ENCODE results near the gene CTCF.
A peak's percentile ranks its signal among the peaks of the same experiment; 100 is the strongest.
"Not testable (repeated sequence)": the region's sequence is repeated elsewhere in the genome, so short reads cannot be mapped to it uniquely, and the experiment has no call there.

The CTCF gene

GRCh38 chr16:67531247-67531646, 31.1 kb upstream of the CTCF start:
- no peak for DNase-seq (ENCODE audit: low read depth, low spot score)
- POLR2A ChIA-PET, result no interaction called here
- CTCF ChIA-PET, result interaction anchor here (1.0 to 25.0 kb wide), 6 partner anchors 10 to 134 kb away, joined by 3 to 605 read pairs (median 68); partner anchors contain the start of genes ACD, C16orf86, CARMIL2 and ENKD1
- H3K4me3 ChIP-seq (ENCODE audit: low read depth, low read length), result no peak overlapping the region
- no peak for TF ChIP-seq CTCF (IDR thresholded peaks at IDR 0.05; ENCODE audit: insufficient read depth, low read length, missing control alignments)

GRCh38 chr16:67533024-67533560, 29.2 kb upstream of the CTCF start:
- POLR2A ChIA-PET, result no interaction called here
- TF ChIP-seq CTCF (IDR thresholded peaks at IDR 0.05; ENCODE audit: insufficient read depth, low read length, missing control alignments), result no peak
- no peak overlapping the region for H3K4me3 ChIP-seq (ENCODE audit: low read depth, low read length)
- DNase-seq (ENCODE audit: low read depth, low spot score), result no peak
- CTCF ChIA-PET, result interaction anchor here (1.0 to 25.0 kb wide), 5 partner anchors 12 to 132 kb away, joined by 3 to 605 read pairs (median 115); partner anchors contain the start of genes ACD, C16orf86, ENKD1 and PARD6A

GRCh38 chr16:67533987-67534386, 28.3 kb upstream of the CTCF start:
- H3K4me3 ChIP-seq (ENCODE audit: low read depth, low read length); DNase-seq (ENCODE audit: low read depth, low spot score); POLR2A ChIA-PET: not testable (repeated sequence)
- CTCF ChIA-PET, result interaction anchor here (10.0 to 25.0 kb wide), 3 partner anchors 12 to 132 kb away, joined by 115 to 605 read pairs (median 138); partner anchors contain the start of genes ACD, C16orf86, ENKD1 and PARD6A

GRCh38 chr16:67534431-67534830, 27.9 kb upstream of the CTCF start:
- no peak for DNase-seq (ENCODE audit: low read depth, low spot score)
- CTCF ChIA-PET, result interaction anchor here (10.0 to 25.0 kb wide), 3 partner anchors 11 to 131 kb away, joined by 115 to 605 read pairs (median 138); partner anchors contain the start of genes ACD, C16orf86, ENKD1 and PARD6A
- TF ChIP-seq CTCF (IDR thresholded peaks at IDR 0.05; ENCODE audit: insufficient read depth, low read length, missing control alignments), result no peak
- POLR2A ChIA-PET, result no interaction called here
- no peak overlapping the region for H3K4me3 ChIP-seq (ENCODE audit: low read depth, low read length)

GRCh38 chr16:67535201-67535600, 27.1 kb upstream of the CTCF start:
- no peak for DNase-seq (ENCODE audit: low read depth, low spot score)
- CTCF ChIA-PET, result interaction anchor here (1.0 to 25.0 kb wide), 4 partner anchors 11 to 130 kb away, joined by 3 to 605 read pairs (median 126); partner anchors contain the start of genes ACD, C16orf86, ENKD1 and PARD6A
- H3K4me3 ChIP-seq (ENCODE audit: low read depth, low read length), result no peak overlapping the region
- POLR2A ChIA-PET, result no interaction called here
- TF ChIP-seq CTCF (IDR thresholded peaks at IDR 0.05; ENCODE audit: insufficient read depth, low read length, missing control alignments), result no peak

- no peak for DNase-seq (ENCODE audit: low read depth, low spot score)
- peak overlapping the region; percentile 68 for H3K4me3 ChIP-seq (ENCODE audit: low read depth, low read length)
- ChIA-PET POLR2A (interaction anchor here (0.6 to 0.9 kb wide), 2 partner anchors 43 to 106 kb away, joined by 3 read pairs; no protein-coding TSS in a partner anchor), CTCF (interaction anchor here (1.2 to 11.0 kb wide), 4 partner anchors 9 to 127 kb away, joined by 3 to 138 read pairs (median 60); no protein-coding TSS in a partner anchor)
- TF ChIP-seq CTCF (IDR thresholded peaks at IDR 0.05; ENCODE audit: insufficient read depth, low read length, missing control alignments), result no peak
Measured at GRCh38 chr16:67537270-67537635, 25.1 kb upstream of the CTCF start.

Measured in AG04449 (cell line).